PC-3 (cell line): Measurements from ENCODE around the gene CLMP. TPM values are rescaled to one million over a fixed set of nuclear protein-coding genes. Genes with fewer than 3 reads are reported as not detected.

Experiments used
- ATAC-seq: fragments of 200-7000 bp; cut with Tn5 transposase; 2 replicates; pipeline ENCODE4 v1.9.1; 2020; ENCODE audit warnings: mild to moderate bottlenecking, moderate library complexity
- BruUV-seq: library from RNA; stranded (reverse); fragments of 400-500 nt; replicated peaks from 2 replicates; lab custom pipeline; 2021; lab: Mats Ljungman, UMichigan
- CTCF ChIA-PET: fragments of 300-600 bp; sonication (Branson Sonifier 250); formaldehyde crosslinking; loops from one replicate; lab custom pipeline; 2022; ENCODE audit warnings: antibody characterized with exemption; lab: Charles Lee
- POLR2A ChIA-PET: fragments of 300-600 bp; sonication (Branson Sonifier 250); formaldehyde crosslinking; loops from one replicate; lab custom pipeline; 2022; ENCODE audit warnings: antibody characterized with exemption; ENCODE audit not compliant: unreplicated experiment; lab: Charles Lee
- DNase-seq: peaks from one replicate; pipeline ENCODE4 v3.0.0-alpha.2; 2015
- H2AFZ ChIP-seq: fragments of 300-600 bp; sonication (generic); 2 replicates; pipeline ENCODE4 v1.6.0; 2016; ENCODE audit warnings: antibody characterized with exemption, low read length
- H3F3A ChIP-seq: fragments of 300-600 bp; sonication (generic); one replicate; pipeline ENCODE4 v1.6.0; 2017; ENCODE audit warnings: antibody characterized with exemption, low read length, control low read depth, mild to moderate bottlenecking; ENCODE audit not compliant: unreplicated experiment
- H3K27ac ChIP-seq: fragments of 300-600 bp; sonication (generic); 2 replicates; pipeline ENCODE4 v1.5.1; 2016; ENCODE audit warnings: mild to moderate bottlenecking, low read length
- H3K27me3 ChIP-seq: fragments of 300-600 bp; sonication (generic); 2 replicates; pipeline ENCODE4 v1.6.1; 2016; ENCODE audit warnings: low read length, mixed read lengths
- H3K36me3 ChIP-seq: fragments of 300-600 bp; sonication (generic); 2 replicates; pipeline ENCODE4 v1.6.1; 2016; ENCODE audit warnings: low read depth, mixed run types, low read length, mixed read lengths
- H3K4me1 ChIP-seq: fragments of 300-600 bp; sonication (generic); 2 replicates; pipeline ENCODE4 v1.5.1; 2016; ENCODE audit warnings: low read length; ENCODE audit not compliant: insufficient read depth
- H3K4me2 ChIP-seq: fragments of 300-600 bp; sonication (generic); 2 replicates; pipeline ENCODE4 v1.6.0; 2016; ENCODE audit warnings: low read length
- H3K4me3 ChIP-seq: fragments of 300-600 bp; sonication (generic); 2 replicates; pipeline ENCODE4 v1.5.1; 2016; ENCODE audit warnings: mild to moderate bottlenecking, low read length, mixed read lengths
- H3K79me2 ChIP-seq: fragments of 300-600 bp; sonication (generic); 2 replicates; pipeline ENCODE4 v1.6.1; 2017; ENCODE audit warnings: low read length, mixed read lengths
- H3K9ac ChIP-seq: fragments of 300-600 bp; sonication (generic); 2 replicates; pipeline ENCODE4 v1.6.0; 2016; ENCODE audit warnings: mild to moderate bottlenecking, low read length
- H3K9me2 ChIP-seq: fragments of 300-600 bp; sonication (generic); replicated peaks from 2 replicates; pipeline ENCODE4 v1.6.1; 2016; ENCODE audit warnings: mixed run types, low read length, mixed read lengths
- H3K9me3 ChIP-seq: fragments of 300-600 bp; sonication (generic); 2 replicates; pipeline ENCODE4 v1.6.1; 2016; ENCODE audit warnings: low read length, mixed read lengths
- H4K20me1 ChIP-seq: fragments of 300-600 bp; sonication (generic); 2 replicates; pipeline ENCODE4 v1.6.1; 2016; ENCODE audit warnings: low read length, mixed read lengths
- CTCF ChIP-seq: fragments of 300-600 bp; sonication (generic); conservative IDR thresholded peaks from 2 replicates; pipeline ENCODE4 v1.5.1; 2017; ENCODE audit warnings: antibody characterized with exemption, low read depth, mild to moderate bottlenecking, low read length
- EZH2 ChIP-seq: fragments of 300-600 bp; sonication (generic); IDR thresholded peaks from one replicate; pipeline ENCODE4 v1.6.1; 2017; ENCODE audit warnings: antibody characterized with exemption, mild to moderate bottlenecking, low read length; ENCODE audit not compliant: unreplicated experiment
- EZH2phosphoT487 ChIP-seq: fragments of 300-600 bp; sonication (generic); IDR thresholded peaks from 2 replicates; pipeline ENCODE4 v1.6.1; 2018; ENCODE audit warnings: mild to moderate bottlenecking, antibody characterized with exemption, low read length, borderline replicate concordance
- intact Hi-C: fragments of 100-400 bp; cut with micrococcal nuclease; formaldehyde crosslinking; loops from 2 replicates; pipeline ENCODE4 v1.9.0; 2023
- total RNA-seq: library from RNA; depleted of rRNA; stranded (reverse); fragments of >200 nt; gene quantifications from 2 replicates; pipeline ENCODE4 v1.2.3, GENCODE V29; 2014

The CLMP gene
- total RNA-seq, 1 experiment from 2014 or later, result 30.4 TPM

GRCh38 chr11:123144707-123145106 is 50.3 kb downstream of the CLMP start:
- no peak for ATAC-seq
- H3K4me3 ChIP-seq, result no peak overlapping the region

GRCh38 chr11:123143921-123144320 is 51.1 kb downstream of the CLMP start:
- ChIA-PET POLR2A (no interaction called here), CTCF (no interaction called here)
- no TSS peak for BruUV-seq
- H3K27me3 ChIP-seq, result no peaks in the 10 kb centered on the region
- H3K4me1 ChIP-seq, result peaks cover 28% of the 10 kb centered on the region
- H3K9ac ChIP-seq, result peak overlapping the region; percentile 82; the same call in 1 of the 2 replicates
- no peak for ATAC-seq
- no peaks in the 10 kb centered on the region for H3K9me3 ChIP-seq
- DNase-seq, result no peak
- H3K79me2 ChIP-seq, result no peaks in the 10 kb centered on the region
- H3K4me3 ChIP-seq, result no peak overlapping the region
- no peak overlapping the region for H2AFZ ChIP-seq
- no peak for TF ChIP-seq CTCF
- TF ChIP-seq EZH2, result no peak
- no peak for TF ChIP-seq EZH2phosphoT487
- no peaks in the 10 kb centered on the region for H4K20me1 ChIP-seq
- peak overlapping the region; percentile 90; the same call in 1 of the 2 replicates for H3K27ac ChIP-seq
- intact Hi-C loops, result no loop called here
- H3K9me2 ChIP-seq, result no peaks in the 10 kb centered on the region
- no peak overlapping the region for H3K4me2 ChIP-seq
- no peaks in the 10 kb centered on the region for H3K36me3 ChIP-seq
- no peaks in the 10 kb centered on the region for H3F3A ChIP-seq

More at GRCh38 chr11:123144707-123145106, 50.3 kb downstream of the CLMP start:
- Histone ChIP-seq H3K27ac (peak overlapping the region; percentile 90), H3K4me1 (peaks cover 28% of the 10 kb centered on the region), H3K9me3 (no peaks in the 10 kb centered on the region), H2AFZ (no peak overlapping the region), H3K79me2 (no peaks in the 10 kb centered on the region), H3K4me2 (0 out of 2 replicates have a peak overlapping the region, but pooled peaks have one; percentile 4), H3F3A (no peaks in the 10 kb centered on the region), H4K20me1 (no peaks in the 10 kb centered on the region), H3K9me2 (no peaks in the 10 kb centered on the region), H3K36me3 (no peaks in the 10 kb centered on the region), H3K27me3 (no peaks in the 10 kb centered on the region), H3K9ac (peak overlapping the region; percentile 82)
- TF ChIP-seq EZH2 (no peak), EZH2phosphoT487 (no peak), CTCF (no peak)
- ChIA-PET POLR2A (no interaction called here), CTCF (no interaction called here)
- no TSS peak for BruUV-seq
- intact Hi-C loops, result no loop called here
- peak; percentile 34 for DNase-seq

- POLR2A ChIA-PET, result no interaction called here
Measured at GRCh38 chr11:123143476-123143875, 51.6 kb downstream of the CLMP start.

More at GRCh38 chr11:123143476-123143875, 51.6 kb downstream of the CLMP start:
- Histone ChIP-seq H2AFZ (no peak overlapping the region), H3K27me3 (no peaks in the 10 kb centered on the region), H3K27ac (no peak overlapping the region), H3K4me3 (no peak overlapping the region), H4K20me1 (no peaks in the 10 kb centered on the region), H3K4me1 (peaks cover 28% of the 10 kb centered on the region), H3K9me3 (no peaks in the 10 kb centered on the region), H3F3A (no peaks in the 10 kb centered on the region), H3K9me2 (no peaks in the 10 kb centered on the region), H3K79me2 (no peaks in the 10 kb centered on the region), H3K36me3 (no peaks in the 10 kb centered on the region), H3K9ac (no peak overlapping the region), H3K4me2 (no peak overlapping the region)
- intact Hi-C loops, result no loop called here
- CTCF ChIA-PET, result interaction anchor here (0.7 kb wide), 1 partner anchor 89 kb away, joined by 7 read pairs; no protein-coding TSS in a partner anchor
- no peak for DNase-seq
- no TSS peak for BruUV-seq
- no peak for ATAC-seq
- no peak for TF ChIP-seq EZH2phosphoT487
